Thoracic aorta (tissue), 2 donors: Measurements from ENCODE around the gene MED15. TPM values are rescaled to one million over a fixed set of nuclear protein-coding genes. Genes with fewer than 3 reads are reported as not detected.

Experiments
- ATAC-seq: fragments of 150-250 bp; one replicate; pipeline ENCODE4 v1.8.0; 2017; ENCODE audit warnings: low read depth; ENCODE audit not compliant: insufficient number of reproducible peaks, low FRiP score
- DNase-seq: peaks from one replicate; pipeline ENCODE4 v3.0.0-alpha.2; 2020; ENCODE audit warnings: low spot score
- H3K27ac ChIP-seq, 2 donors: fragments of 200-600 bp; sonication (generic); 1 replicate in 1 of 2; 2 replicates in 1 of 2; pipeline ENCODE4 v1.5.1; 2016; ENCODE audit warnings: mild to moderate bottlenecking in 2 of 2, moderate library complexity in 2 of 2
- H3K27me3 ChIP-seq: fragments of 200-600 bp; sonication (generic); replicated peaks from 2 replicates; pipeline ENCODE4 v1.6.0; 2016; ENCODE audit warnings: mild to moderate bottlenecking; ENCODE audit not compliant: insufficient read depth
- H3K36me3 ChIP-seq: fragments of 200-600 bp; sonication (generic); one replicate; pipeline ENCODE4 v1.5.1; 2016
- H3K4me1 ChIP-seq, 2 donors: fragments of 200-600 bp; sonication (generic); 1 replicate in 1 of 2; 2 replicates in 1 of 2; pipeline versions ENCODE4 v1.5.1 to v1.6.0; 2016; ENCODE audit warnings: low read depth in 2 of 2, mild to moderate bottlenecking in 1 of 2; ENCODE audit not compliant: control insufficient read depth in 1 of 2
- H3K4me3 ChIP-seq: fragments of 200-600 bp; sonication (generic); 2 replicates; pipeline ENCODE4 v1.5.1; 2016; ENCODE audit warnings: mild to moderate bottlenecking
- H3K9me3 ChIP-seq: fragments of 200-600 bp; sonication (generic); 2 replicates; pipeline ENCODE4 v1.5.1; 2016
- CTCF ChIP-seq: fragments of 200-600 bp; sonication (generic); IDR thresholded peaks from one replicate; pipeline ENCODE4 v1.5.1; 2019; ENCODE audit warnings: antibody characterized with exemption
- total RNA-seq, 2 donors: library from RNA; depleted of rRNA; stranded (reverse); fragments of >200 nt; gene quantifications; one replicate each; pipeline versions ENCODE4 v1.1.0 to v1.2.3, GENCODE V29; 2016

MED15 gene
- total RNA-seq, 2 donors from 2014 or later = 78.9 to 98.6 TPM

DNA sequence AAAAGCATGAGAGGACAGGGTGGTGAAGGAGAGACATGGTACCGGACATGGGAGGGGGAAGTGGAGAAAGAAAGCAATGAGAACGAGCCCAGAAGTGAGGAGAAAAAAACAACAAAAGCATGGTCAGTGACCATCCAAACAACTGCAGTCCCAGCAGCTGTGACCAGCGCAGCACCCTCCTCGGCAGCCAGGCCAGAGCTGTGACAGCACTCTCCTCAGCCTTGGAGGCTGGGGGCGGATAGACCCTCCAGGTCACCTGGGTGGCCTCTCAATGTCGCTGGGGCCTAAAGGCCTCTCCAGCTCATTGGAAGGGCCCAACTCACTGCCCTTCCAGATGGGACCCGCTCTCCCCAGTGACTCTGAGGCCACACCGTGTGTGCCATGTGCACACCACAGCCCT lies 103.3 kb downstream of the MED15 start:
- H3K4me3 ChIP-seq = no peak overlapping the region
- H3K9me3 ChIP-seq = no peaks in the 10 kb centered on the region
- no peaks in the 10 kb centered on the region for H3K27me3 ChIP-seq
- no peak for TF ChIP-seq CTCF
- ATAC-seq (no peak), DNase-seq (no peak)
- no peak overlapping the region for H3K27ac ChIP-seq
- no peaks in the 10 kb centered on the region for H3K36me3 ChIP-seq
- H3K4me1 ChIP-seq = no peaks in the 10 kb centered on the region

GRCh38 chr22:20611418-20611817 lies 104.0 kb downstream of the MED15 start:
- DNase-seq (no peak), ATAC-seq (no peak)
- H3K4me1 ChIP-seq = no peaks in the 10 kb centered on the region
- no peaks in the 10 kb centered on the region for H3K9me3 ChIP-seq
- no peak overlapping the region for H3K27ac ChIP-seq
- H3K27me3 ChIP-seq = no peaks in the 10 kb centered on the region
- H3K4me3 ChIP-seq = no peak overlapping the region
- H3K36me3 ChIP-seq = no peaks in the 10 kb centered on the region
- no peak for TF ChIP-seq CTCF

- no peak for TF ChIP-seq CTCF
- no peaks in the 10 kb centered on the region for H3K36me3 ChIP-seq
- no peak overlapping the region for H3K27ac ChIP-seq
- DNase-seq (no peak), ATAC-seq (no peak)
- no peaks in the 10 kb centered on the region for H3K27me3 ChIP-seq
- no peaks in the 10 kb centered on the region for H3K9me3 ChIP-seq
- H3K4me3 ChIP-seq = no peak overlapping the region
- no peaks in the 10 kb centered on the region for H3K4me1 ChIP-seq
Observed at GRCh38 chr22:20613301-20613700, 105.9 kb downstream of the MED15 start.

DNA sequence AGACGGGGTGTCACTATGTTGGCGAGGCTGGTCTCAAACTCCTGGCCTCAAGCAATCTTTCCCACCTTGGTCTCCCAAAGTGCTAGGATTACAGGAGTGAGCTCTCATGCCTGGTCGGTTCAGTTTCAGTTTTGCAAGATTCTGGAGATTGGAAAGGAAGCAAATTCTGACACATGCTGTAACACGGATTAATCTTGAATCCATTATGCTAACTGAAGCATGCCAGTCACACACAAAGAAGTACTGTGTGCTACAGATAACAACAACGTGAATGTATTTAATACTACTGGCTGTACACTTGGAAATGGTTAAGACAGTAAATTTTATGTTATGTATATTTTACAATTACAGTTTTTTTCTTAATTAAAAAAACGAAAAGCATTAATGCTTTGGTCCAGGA lies 107.6 kb downstream of the MED15 start:
- no peaks in the 10 kb centered on the region for H3K36me3 ChIP-seq
- no peak overlapping the region for H3K27ac ChIP-seq
- no peaks in the 10 kb centered on the region for H3K4me1 ChIP-seq
- no peaks in the 10 kb centered on the region for H3K27me3 ChIP-seq
- H3K9me3 ChIP-seq = no peaks in the 10 kb centered on the region
- no peak for ATAC-seq
- no peak overlapping the region for H3K4me3 ChIP-seq
- TF ChIP-seq CTCF = no peak
- DNase-seq = no peak

GRCh38 chr22:20615533-20616450 lies 108.4 kb downstream of the MED15 start:
- TF ChIP-seq CTCF = no peak
- DNase-seq (no peak), ATAC-seq (no peak)
- no peaks in the 10 kb centered on the region for H3K27me3 ChIP-seq
- H3K9me3 ChIP-seq = no peaks in the 10 kb centered on the region
- H3K4me1 ChIP-seq = no peaks in the 10 kb centered on the region
- no peak overlapping the region for H3K27ac ChIP-seq
- no peak overlapping the region for H3K4me3 ChIP-seq
- no peaks in the 10 kb centered on the region for H3K36me3 ChIP-seq
